Left renal pelvis (tissue), 4 donors: Measurements from ENCODE around the gene SRPK2. TPM values are rescaled to one million over a fixed set of nuclear protein-coding genes. Genes with fewer than 3 reads are reported as not detected.
"Not testable (repeated sequence)": the region's sequence is repeated elsewhere in the genome, so short reads cannot be mapped to it uniquely, and the experiment has no call there.

Experiments
- DNase-seq, 4 donors: peaks; one replicate each; pipeline ENCODE4 v3.0.0-alpha.2; 2013; ENCODE audit warnings: low read depth in 4 of 4, low spot score in 3 of 4
- polyA plus RNA-seq, 4 donors: library from polyadenylated mRNA; unstranded; fragments of 120-200 nt; gene quantifications; one replicate each; pipeline ENCODE4 v1.2.1, GENCODE V29; 2013; ENCODE audit not compliant: insufficient read length in 4 of 4

The SRPK2 gene
- polyA plus RNA-seq, 4 donors = 49.2 to 67.3 (median 56.3) TPM

GRCh38 chr7:105268511-105269392, 120.0 kb downstream of the SRPK2 start:
- DNase-seq = peak in 1 of 4 donors; percentile 36

- no peak for DNase-seq
Observed at GRCh38 chr7:105268056-105268455, 120.7 kb downstream of the SRPK2 start.

GRCh38 chr7:105267244-105267643, 121.5 kb downstream of the SRPK2 start:
- DNase-seq = no peak

DNA sequence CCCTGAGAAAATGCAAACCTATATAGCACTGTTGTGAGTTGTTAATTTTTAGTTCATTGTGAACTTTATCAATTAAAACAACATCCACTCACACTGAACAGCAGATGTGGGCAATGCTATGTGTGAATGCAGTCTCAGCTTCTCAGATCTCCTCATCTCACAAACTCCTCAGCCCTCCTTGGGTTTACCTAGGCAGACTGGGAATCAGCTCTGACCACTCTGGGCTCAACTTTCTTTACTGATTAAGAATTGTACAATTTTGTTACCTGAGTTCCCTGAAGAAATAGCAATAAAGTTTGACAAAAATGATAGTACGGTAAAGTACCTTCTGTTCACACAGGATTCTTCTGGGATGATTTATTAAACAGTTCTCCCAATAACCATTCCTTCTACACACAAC, 124.0 kb downstream of the SRPK2 start:
- DNase-seq = no peak

DNA sequence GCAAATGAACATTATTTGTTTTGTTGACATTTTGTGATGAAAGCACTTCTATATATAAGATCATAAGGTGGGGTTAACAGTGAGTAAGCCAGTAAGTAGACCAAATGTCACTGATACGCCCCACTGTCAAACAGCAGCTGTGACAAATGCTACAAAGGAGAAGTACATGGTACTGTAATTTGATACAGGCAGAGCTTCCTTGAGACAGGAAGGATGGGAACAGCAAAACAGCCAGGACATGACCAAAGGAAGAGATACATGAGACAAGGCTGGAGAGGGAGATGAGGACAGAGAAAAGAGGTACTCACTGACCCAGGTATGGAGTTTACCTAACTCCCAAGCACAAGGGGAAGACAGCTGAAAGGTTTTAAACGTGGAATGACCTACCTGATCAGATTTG, 127.0 kb downstream of the SRPK2 start:
- DNase-seq = no peak

DNA sequence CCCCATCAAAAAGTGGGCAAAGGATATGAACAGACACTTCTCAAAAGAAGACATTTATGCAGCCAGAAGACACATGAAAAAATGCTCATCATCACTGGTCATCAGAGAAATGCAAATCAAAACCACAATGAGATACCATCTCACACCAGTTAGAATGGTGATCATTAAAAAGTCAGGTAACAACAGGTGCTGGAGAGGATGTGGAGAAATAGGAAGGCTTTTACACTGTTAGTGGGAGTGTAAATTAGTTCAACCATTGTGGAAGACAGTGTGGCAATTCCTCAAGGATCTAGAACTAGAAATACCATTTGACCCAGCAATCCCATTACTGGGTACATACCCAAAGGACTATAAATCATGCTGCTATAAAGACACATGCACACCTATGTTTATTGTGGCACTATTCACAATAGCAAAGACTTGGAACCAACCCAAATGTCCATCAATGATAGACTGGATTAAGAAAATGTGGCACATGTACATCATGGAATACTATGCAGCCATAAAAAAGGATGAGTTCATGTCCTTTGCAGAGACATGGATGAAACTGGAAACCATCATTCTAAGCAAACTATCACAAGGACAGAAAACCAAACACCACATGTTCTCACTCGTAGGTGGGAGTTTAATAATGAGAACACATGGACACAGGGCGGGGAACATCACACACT, 128.4 kb downstream of the SRPK2 start:
- not testable (repeated sequence) for DNase-seq

GRCh38 chr7:105258919-105259318, 129.8 kb downstream of the SRPK2 start:
- DNase-seq = not testable (repeated sequence)

GRCh38 chr7:105257338-105257737, 131.4 kb downstream of the SRPK2 start:
- no peak for DNase-seq

- no peak for DNase-seq
Observed at GRCh38 chr7:105256761-105257231, 131.9 kb downstream of the SRPK2 start.

DNA sequence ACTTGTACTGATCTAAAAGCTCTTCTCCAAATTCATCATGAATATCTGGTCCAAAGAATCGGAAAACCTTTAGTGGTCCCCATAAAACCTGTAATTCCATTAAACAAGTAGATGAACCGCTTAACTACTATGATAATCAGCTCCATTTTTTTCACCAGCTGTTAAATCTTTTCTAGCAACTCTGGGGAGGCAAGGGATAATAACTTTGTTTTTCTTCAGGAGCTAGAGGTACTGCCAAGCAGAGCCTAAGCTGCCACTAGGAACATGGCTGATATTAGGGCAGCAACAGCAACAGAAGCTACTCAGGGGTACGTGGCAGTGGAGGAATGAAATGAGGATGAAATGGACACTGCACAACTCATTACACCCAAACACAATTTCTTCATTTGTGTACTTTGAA, 138.0 kb downstream of the SRPK2 start:
- no peak for DNase-seq

DNA sequence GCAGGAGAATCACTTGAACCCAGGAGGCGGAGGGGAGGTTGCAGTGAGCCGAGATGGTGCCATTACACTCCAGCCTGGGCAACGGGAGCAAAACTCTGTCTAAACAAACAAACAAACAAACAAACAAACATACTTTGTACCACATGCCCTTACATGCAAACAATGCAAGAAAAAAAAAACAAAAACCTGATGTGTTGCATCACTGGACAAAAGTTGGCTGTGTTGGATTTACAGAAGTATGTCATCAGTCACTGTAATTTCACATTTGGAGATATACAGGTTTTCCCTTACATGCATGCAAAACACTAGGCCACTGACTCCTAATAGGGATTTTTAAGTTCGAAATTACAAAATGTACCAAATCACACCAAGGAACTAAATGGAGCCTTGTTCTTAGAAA, 138.5 kb downstream of the SRPK2 start:
- DNase-seq = no peak

DNA sequence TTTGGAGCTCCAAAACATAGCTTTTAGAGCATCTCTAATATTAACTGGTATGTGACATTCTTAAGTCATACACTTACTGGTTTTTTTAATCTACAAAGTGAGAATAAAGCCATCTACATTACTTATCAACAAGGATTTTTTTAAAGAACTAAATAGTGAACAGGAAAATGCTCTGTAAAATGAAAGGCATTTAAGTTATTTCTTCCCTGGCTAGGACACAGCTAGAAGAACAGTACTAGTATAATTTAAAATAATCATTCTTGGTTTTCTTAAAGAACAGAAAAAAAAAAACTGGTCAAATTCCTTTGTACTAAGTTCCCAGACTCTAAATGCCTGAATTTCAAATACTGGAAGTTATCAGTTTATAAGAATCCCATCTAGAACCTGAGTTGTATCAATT, 139.5 kb downstream of the SRPK2 start:
- DNase-seq = no peak

- DNase-seq = no peak
Observed at GRCh38 chr7:105246679-105247078, 142.0 kb downstream of the SRPK2 start.

GRCh38 chr7:105246256-105246655, 142.5 kb downstream of the SRPK2 start:
- DNase-seq = no peak

GRCh38 chr7:105245398-105246114, 143.2 kb downstream of the SRPK2 start:
- no peak for DNase-seq

DNA sequence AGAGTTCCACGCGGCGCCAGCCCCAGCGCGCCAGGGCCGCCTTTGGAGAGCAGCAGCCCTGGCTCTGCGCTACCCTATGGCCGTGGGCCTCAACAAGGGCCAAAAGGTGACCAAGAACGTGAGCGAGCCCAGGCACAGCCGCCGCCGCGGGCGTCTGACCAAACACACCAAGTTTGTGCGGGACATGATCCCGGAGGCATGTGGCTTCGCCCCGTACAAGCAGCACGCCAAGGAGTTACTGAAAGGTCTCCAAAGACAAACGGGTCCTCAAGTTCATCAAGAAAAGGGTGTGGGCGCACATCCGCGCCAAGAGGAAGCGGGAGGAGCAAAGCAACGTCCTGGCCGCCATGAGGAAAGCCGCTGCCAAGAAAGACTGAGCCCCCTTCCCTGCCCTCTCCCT, 144.1 kb downstream of the SRPK2 start:
- no peak for DNase-seq

- DNase-seq = no peak
Observed at GRCh38 chr7:105241198-105241597, 147.5 kb downstream of the SRPK2 start.

GRCh38 chr7:105238198-105238765, 150.4 kb downstream of the SRPK2 start:
- DNase-seq = no peak

GRCh38 chr7:105234886-105235285, 153.8 kb downstream of the SRPK2 start:
- no peak for DNase-seq

DNA sequence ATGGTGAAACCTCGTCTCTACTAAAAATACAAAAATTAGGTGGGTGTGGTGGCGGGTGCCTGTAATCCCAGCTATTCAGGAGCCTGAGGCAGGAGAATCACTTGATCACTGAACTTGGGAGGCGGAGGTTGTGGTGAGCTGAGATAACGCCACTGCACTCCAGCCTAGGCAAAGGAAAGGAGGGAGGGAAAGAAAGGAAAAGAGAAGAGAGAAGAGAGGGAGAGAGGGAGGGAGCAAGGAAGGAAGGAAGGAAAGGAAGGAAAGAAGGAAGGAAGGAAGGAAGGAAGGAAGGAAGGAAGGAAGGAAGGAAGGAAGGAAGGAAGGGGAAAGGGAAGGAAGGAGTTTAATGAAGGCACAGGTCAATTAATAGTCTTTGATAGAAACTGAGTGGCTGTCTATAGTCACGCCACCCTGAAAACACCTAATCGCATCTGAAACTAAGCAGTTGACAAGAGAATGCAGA, 155.9 kb downstream of the SRPK2 start:
- not testable (repeated sequence) for DNase-seq

- DNase-seq = no peak
Observed at GRCh38 chr7:105230486-105230885, 158.2 kb downstream of the SRPK2 start.
